ENCODE data around the gene PKNOX2.

DNA sequence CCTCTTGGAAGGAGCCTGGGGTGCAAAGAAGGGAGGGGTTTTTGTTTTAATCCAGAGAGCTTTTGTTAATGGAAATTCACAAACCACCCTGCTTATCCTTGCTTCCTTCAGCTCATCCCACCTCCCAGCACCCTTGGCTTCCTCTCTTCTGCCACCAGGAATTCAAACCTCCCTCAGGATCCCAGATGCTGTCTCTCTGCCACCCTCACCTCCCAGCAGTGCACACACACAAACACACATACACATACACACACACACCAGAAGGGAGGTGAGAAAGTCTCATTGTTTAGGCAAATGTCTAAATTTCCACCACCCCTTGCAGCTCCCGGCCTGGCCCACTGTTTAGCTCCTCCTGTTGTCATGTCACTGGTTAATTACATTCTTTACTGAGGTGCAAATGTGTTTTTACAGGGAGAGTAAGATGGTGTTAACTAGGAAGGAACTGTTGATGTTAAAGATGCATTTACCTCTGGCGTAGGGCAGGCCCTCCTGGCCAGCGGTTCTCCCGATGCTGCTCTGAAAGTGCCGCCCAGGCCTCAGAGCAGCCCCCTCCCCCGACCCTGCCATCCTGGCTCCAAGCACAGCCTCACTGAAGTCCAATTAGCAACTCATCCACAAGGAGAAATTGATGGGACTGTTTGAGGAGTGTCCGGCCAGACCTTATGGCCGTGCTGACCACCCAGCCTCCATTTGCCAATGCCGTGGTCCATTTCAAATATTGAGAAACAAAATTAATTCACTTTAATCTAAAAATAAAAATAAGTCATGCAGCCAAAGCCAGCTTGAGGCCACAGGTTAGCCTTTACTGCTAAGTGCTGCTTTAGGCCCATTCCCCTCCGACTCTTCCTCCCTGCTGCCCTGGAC, 166.1 kb downstream of the PKNOX2 start:
- no peak for TF ChIP-seq CTCF (IDR thresholded peaks at IDR 0.05; ENCODE audit: low read depth, low read length, poor library complexity, severe bottlenecking)
- TF ChIP-seq EZH2phosphoT487 (IDR thresholded peaks at IDR 0.05; ENCODE audit: borderline replicate concordance, low read length): no peak

Measured in DOHH2 (cell line).